IPS-18c (cell line): ENCODE results near the gene BPGM.

ENCODE experiments used
- H3K4me3 ChIP-seq: 2 replicates; pipeline ENCODE4 v1.7.0; 2013; ENCODE audit warnings: low read depth, mild to moderate bottlenecking, low read length, moderate library complexity; ENCODE audit not compliant: insufficient read depth
- H3K9me3 ChIP-seq: one replicate; pipeline ENCODE4 v1.6.1; 2013; ENCODE audit warnings: mild to moderate bottlenecking, low read length, moderate library complexity; ENCODE audit not compliant: control insufficient read depth, insufficient read depth

Gene BPGM

DNA sequence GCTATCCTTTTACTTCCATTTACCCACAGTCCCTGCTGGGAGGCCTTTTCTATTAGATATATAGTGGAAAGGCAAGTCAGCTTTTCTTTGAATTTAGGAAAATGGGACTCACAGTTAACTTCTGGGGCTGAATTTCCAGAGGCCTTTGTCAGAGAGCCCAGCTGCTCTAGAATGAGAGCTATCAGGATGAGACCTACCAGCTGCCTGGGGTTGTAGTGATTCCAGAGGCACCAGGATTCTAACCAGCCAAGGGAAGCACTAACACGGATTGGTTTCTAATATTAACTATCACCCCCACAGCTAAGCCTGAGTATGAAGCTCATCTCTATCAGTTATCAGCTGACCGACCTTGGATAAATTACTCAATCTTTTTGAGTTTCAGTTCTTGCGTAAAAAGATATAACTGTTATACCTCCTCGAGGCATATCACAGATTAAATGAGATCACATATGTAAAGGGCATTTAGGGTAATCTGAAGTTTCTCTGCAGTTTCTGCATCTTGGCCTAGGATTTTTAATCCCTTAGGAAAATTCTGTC is 76.2 kb downstream of the BPGM start:
- Histone ChIP-seq H3K9me3 (no peaks in the 10 kb centered on the region), H3K4me3 (no peak overlapping the region)

DNA sequence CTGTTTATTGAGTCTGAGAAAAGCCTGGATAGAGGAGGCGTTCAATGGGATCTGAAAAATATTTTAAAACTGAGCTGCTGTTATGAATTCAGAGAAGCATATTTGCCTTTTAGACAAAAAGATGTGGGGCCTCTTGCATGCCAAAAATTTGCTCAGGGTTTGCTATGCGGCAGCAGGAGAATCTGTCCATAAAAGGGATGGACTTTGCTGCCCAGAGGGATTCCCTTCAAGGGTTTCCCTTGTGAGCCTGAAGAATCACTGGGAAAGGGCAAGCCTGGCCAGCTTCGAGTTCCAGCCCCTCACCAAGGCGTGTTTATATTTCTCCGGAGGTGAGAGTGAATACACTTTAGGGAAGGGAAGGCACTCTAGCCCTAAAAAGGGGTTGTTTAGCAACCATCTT is 77.2 kb downstream of the BPGM start:
- no peaks in the 10 kb centered on the region for H3K9me3 ChIP-seq
- H3K4me3 ChIP-seq = no peak overlapping the region

DNA sequence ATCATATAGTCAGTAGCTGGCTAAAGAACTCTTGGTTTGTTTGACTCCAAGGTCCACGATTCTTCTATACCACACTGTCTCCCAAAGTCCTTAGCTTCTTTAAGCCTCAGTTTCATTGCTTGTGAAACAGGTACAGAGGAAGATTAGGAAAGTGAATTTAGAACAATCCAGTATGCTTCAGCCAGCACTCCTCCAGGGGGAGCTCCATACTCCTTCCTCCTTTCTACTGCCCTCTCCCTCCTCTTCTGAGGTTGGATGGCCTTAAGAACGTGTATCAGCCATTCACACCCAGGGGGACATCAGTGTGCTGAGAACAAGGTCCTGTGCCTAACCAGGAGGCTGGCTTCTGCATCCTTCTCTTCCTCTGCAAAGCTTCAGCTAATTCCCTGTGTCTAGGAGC is 78.0 kb downstream of the BPGM start:
- H3K4me3 ChIP-seq = no peak overlapping the region
- no peaks in the 10 kb centered on the region for H3K9me3 ChIP-seq

DNA sequence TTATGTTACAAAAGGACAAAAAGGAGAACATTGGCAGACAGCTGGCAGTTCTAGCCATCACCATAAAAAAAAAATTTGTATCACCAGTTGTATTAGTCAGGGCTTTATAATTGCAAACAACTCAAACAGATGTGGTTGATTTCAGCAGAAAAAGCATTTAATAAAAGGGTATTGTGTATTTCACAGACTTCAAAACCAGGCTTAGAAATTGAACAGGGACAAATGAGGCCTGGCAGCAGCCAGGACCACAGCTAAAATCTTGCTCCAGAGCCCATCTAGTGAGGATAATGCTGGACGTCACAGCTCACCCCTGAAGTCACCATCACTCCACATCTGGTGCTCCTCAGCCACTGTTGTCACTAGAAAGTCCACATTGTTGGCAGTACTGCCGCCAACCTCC is 79.9 kb downstream of the BPGM start:
- Histone ChIP-seq H3K4me3 (no peak overlapping the region), H3K9me3 (no peaks in the 10 kb centered on the region)

DNA sequence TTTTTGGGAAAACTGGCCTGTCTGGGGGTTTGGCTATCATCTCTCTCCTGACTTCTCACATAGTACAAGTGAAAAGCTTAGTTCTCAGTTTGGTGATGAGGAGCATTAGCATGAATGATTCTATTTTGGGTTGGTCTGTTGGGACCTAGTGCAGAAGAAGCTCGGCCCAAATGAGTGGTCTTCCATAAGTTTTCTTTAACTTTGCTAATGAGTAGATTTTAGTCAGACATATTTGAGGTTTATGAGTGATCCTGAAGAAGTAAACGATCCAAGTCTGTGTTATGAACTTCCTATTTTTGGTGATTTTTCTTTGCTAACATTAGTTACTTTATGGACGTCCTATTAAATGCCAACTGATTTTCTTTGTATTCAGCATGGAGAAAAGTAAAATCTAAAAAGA is 81.1 kb downstream of the BPGM start:
- Histone ChIP-seq H3K4me3 (no peak overlapping the region), H3K9me3 (no peaks in the 10 kb centered on the region)
